Brain microvascular endothelial cell (primary cell): ENCODE data around the gene MEI1.

ENCODE experiments used
- DNase-seq: peaks from one replicate; pipeline ENCODE4 v3.0.0-alpha.2; 2020
- H3K27ac ChIP-seq: fragments of 250-450 bp; sonication (Bioruptor Pico); 2 replicates; pipeline ENCODE4 v1.5.1; 2020; ENCODE audit warnings: mild to moderate bottlenecking, moderate library complexity
- H3K27me3 ChIP-seq: fragments of 250-450 bp; sonication (Bioruptor Pico); replicated peaks from 2 replicates; pipeline ENCODE4 v1.5.1; 2020; ENCODE audit warnings: mild to moderate bottlenecking
- H3K36me3 ChIP-seq: fragments of 250-450 bp; sonication (Bioruptor Pico); replicated peaks from 2 replicates; pipeline ENCODE4 v1.5.1; 2020; ENCODE audit warnings: mild to moderate bottlenecking
- H3K4me3 ChIP-seq: 2 replicates; pipeline ENCODE4 v1.5.1; 2011; ENCODE audit warnings: low read depth, mild to moderate bottlenecking, control low read depth, low read length, moderate library complexity
- CTCF ChIP-seq: IDR thresholded peaks from 2 replicates; pipeline ENCODE4 v1.5.1; 2011; ENCODE audit warnings: low read depth, mild to moderate bottlenecking, moderate library complexity, low read length, control low read depth, inconsistent platforms; ENCODE audit errors: missing control alignments
- in situ Hi-C: cut with HindIII; loops from 2 replicates; pipeline ENCODE4 v1.10.0; 2017; ENCODE audit warnings: low sequenced_read_pairs, low pct_ligation_motif_present

The MEI1 gene

GRCh38 chr22:41800348-41801146 is 101.2 kb downstream of the MEI1 start, which contains the start of gene CCDC134:
CCDC134 (plus strand) TSS chr22:41800679; CDS start chr22:41808891, 8,212 bp downstream.
- Histone ChIP-seq H3K27ac (peak within 1 kb of the TSS; percentile 11), H3K27me3 (no peaks in the 10 kb centered on the region), H3K36me3 (no peaks in the 10 kb centered on the region), H3K4me3 (peak within 1 kb of the TSS; percentile 93)
- peak; percentile 60 for DNase-seq
- in situ Hi-C loops = no loop called here
- TF ChIP-seq CTCF = no peak

GRCh38 chr22:41801147-41801819 is 102.0 kb downstream of the MEI1 start:
- H3K36me3 ChIP-seq = no peaks in the 10 kb centered on the region
- no peak overlapping the region for H3K27ac ChIP-seq
- DNase-seq = no peak
- peak overlapping the region; percentile 93 for H3K4me3 ChIP-seq
- TF ChIP-seq CTCF = no peak
- H3K27me3 ChIP-seq = no peaks in the 10 kb centered on the region
- in situ Hi-C loops = no loop called here

- Histone ChIP-seq H3K27ac (no peak overlapping the region), H3K36me3 (no peaks in the 10 kb centered on the region), H3K4me3 (no peak overlapping the region), H3K27me3 (no peaks in the 10 kb centered on the region)
- in situ Hi-C loops = no loop called here
- no peak for TF ChIP-seq CTCF
- no peak for DNase-seq
Observed at GRCh38 chr22:41801886-41802285, 102.6 kb downstream of the MEI1 start.

GRCh38 chr22:41805639-41806038 is 106.3 kb downstream of the MEI1 start:
- no peak for TF ChIP-seq CTCF
- Histone ChIP-seq H3K4me3 (no peak overlapping the region), H3K27ac (no peak overlapping the region), H3K36me3 (no peaks in the 10 kb centered on the region), H3K27me3 (no peaks in the 10 kb centered on the region)
- in situ Hi-C loops = no loop called here
- no peak for DNase-seq

- no peak for TF ChIP-seq CTCF
- Histone ChIP-seq H3K27ac (no peak overlapping the region), H3K4me3 (no peak overlapping the region), H3K36me3 (no peaks in the 10 kb centered on the region), H3K27me3 (no peaks in the 10 kb centered on the region)
- in situ Hi-C loops = no loop called here
- DNase-seq = no peak
Observed at GRCh38 chr22:41808400-41808799, 109.1 kb downstream of the MEI1 start.

GRCh38 chr22:41810022-41810421 is 110.7 kb downstream of the MEI1 start:
- DNase-seq = no peak
- Histone ChIP-seq H3K4me3 (no peak overlapping the region), H3K27me3 (no peaks in the 10 kb centered on the region), H3K27ac (no peak overlapping the region), H3K36me3 (no peaks in the 10 kb centered on the region)
- no peak for TF ChIP-seq CTCF
- in situ Hi-C loops = no loop called here
